PC-9 (cell line): ENCODE results near the gene MFSD6L. TPM values are rescaled to one million over a fixed set of nuclear protein-coding genes. Genes with fewer than 3 reads are reported as not detected.

ENCODE experiments used
- Bru-seq: library from RNA; stranded (reverse); fragments of 400-500 nt; gene quantifications from one replicate; lab custom pipeline; 2021; lab: Mats Ljungman, UMichigan
- BruChase-seq, 2 experiments: library from RNA; stranded (reverse); fragments of 400-500 nt; gene quantifications; one replicate each; lab custom pipeline; 2021; lab: Mats Ljungman, UMichigan
- BruUV-seq: library from RNA; stranded (reverse); fragments of 400-500 nt; replicated peaks from 2 replicates; lab custom pipeline; 2021; lab: Mats Ljungman, UMichigan
- CTCF ChIA-PET: fragments of 300-600 bp; sonication (Branson Sonifier 250); formaldehyde crosslinking; loops from one replicate; lab custom pipeline; 2022; ENCODE audit warnings: antibody characterized with exemption; lab: Charles Lee
- POLR2A ChIA-PET: fragments of 300-600 bp; sonication (Branson Sonifier 250); formaldehyde crosslinking; loops from one replicate; lab custom pipeline; 2022; ENCODE audit warnings: antibody characterized with exemption; ENCODE audit not compliant: unreplicated experiment; lab: Charles Lee
- DNase-seq, 2 experiments: peaks; one replicate each; pipeline versions ENCODE4 v3.0.0 to v3.0.0-alpha.2; 2015 to 2022; ENCODE audit warnings: mixed read lengths in 1 of 2
- H2AFZ ChIP-seq: fragments of 200-600 bp; sonication (generic); 2 replicates; pipeline ENCODE4 v1.8.1; 2017; ENCODE audit warnings: antibody characterized with exemption
- H3F3A ChIP-seq: fragments of 200-600 bp; sonication (generic); 2 replicates; pipeline ENCODE4 v1.8.1; 2017; ENCODE audit warnings: antibody characterized with exemption, mild to moderate bottlenecking, low read depth; ENCODE audit not compliant: insufficient read depth
- H3K27ac ChIP-seq: fragments of 200-600 bp; sonication (generic); 2 replicates; pipeline ENCODE4 v1.6.1; 2016; ENCODE audit warnings: mixed run types
- H3K27me3 ChIP-seq: fragments of 200-600 bp; sonication (generic); 2 replicates; pipeline ENCODE4 v1.6.1; 2016; ENCODE audit warnings: low read depth, mixed run types; ENCODE audit not compliant: insufficient read depth
- H3K36me3 ChIP-seq: fragments of 200-600 bp; sonication (generic); 2 replicates; pipeline ENCODE4 v1.6.1; 2016; ENCODE audit warnings: low read depth, mixed run types
- H3K4me1 ChIP-seq: fragments of 200-600 bp; sonication (generic); replicated peaks from 2 replicates; pipeline ENCODE4 v1.6.1; 2016; ENCODE audit warnings: mixed run types; ENCODE audit not compliant: insufficient read depth
- H3K4me2 ChIP-seq: fragments of 200-600 bp; sonication (generic); 2 replicates; pipeline ENCODE4 v1.6.1; 2017; ENCODE audit warnings: mixed run types
- H3K4me3 ChIP-seq: fragments of 200-600 bp; sonication (generic); 2 replicates; pipeline ENCODE4 v1.6.1; 2016; ENCODE audit warnings: mixed run types
- H3K79me2 ChIP-seq: fragments of 200-600 bp; sonication (generic); 2 replicates; pipeline ENCODE4 v1.6.1; 2017; ENCODE audit warnings: low read depth, mixed run types
- H3K9me2 ChIP-seq: fragments of 200-600 bp; sonication (generic); 2 replicates; pipeline ENCODE4 v1.8.1; 2017; ENCODE audit warnings: mild to moderate bottlenecking; ENCODE audit not compliant: insufficient read depth
- H3K9me3 ChIP-seq: fragments of 200-600 bp; sonication (generic); 2 replicates; pipeline ENCODE4 v1.8.1; 2016; ENCODE audit warnings: low read depth; ENCODE audit not compliant: insufficient read depth
- H4K20me1 ChIP-seq: fragments of 200-600 bp; sonication (generic); 2 replicates; pipeline ENCODE4 v1.8.1; 2017; ENCODE audit not compliant: insufficient read depth
- EZH2 ChIP-seq: fragments of 200-600 bp; sonication (generic); IDR thresholded peaks from 2 replicates; pipeline ENCODE4 v1.8.0; 2017; ENCODE audit warnings: antibody characterized with exemption, low read depth
- intact Hi-C: fragments of 100-400 bp; cut with micrococcal nuclease; formaldehyde crosslinking; loops from one replicate; pipeline ENCODE4 v1.10.0; 2022; ENCODE audit not compliant: unreplicated experiment
- long read RNA-seq: library from polyadenylated mRNA; stranded (forward); transcript quantifications from one replicate; pipeline ENCODE4 v2.0.0, GENCODE V29; 2022
- total RNA-seq: library from RNA; stranded (reverse); gene quantifications from 2 replicates; pipeline ENCODE4 v1.2.3, GENCODE V29; 2021
- TF ChIP-seq, protein P1 (sequence below): fragments of 200-600 bp; sonication (generic); conservative IDR thresholded peaks from 2 replicates; pipeline ENCODE4 v1.6.1; 2017; ENCODE audit warnings: mixed run types, antibody characterized with exemption, mild to moderate bottlenecking, moderate library complexity

The MFSD6L gene, protein sequence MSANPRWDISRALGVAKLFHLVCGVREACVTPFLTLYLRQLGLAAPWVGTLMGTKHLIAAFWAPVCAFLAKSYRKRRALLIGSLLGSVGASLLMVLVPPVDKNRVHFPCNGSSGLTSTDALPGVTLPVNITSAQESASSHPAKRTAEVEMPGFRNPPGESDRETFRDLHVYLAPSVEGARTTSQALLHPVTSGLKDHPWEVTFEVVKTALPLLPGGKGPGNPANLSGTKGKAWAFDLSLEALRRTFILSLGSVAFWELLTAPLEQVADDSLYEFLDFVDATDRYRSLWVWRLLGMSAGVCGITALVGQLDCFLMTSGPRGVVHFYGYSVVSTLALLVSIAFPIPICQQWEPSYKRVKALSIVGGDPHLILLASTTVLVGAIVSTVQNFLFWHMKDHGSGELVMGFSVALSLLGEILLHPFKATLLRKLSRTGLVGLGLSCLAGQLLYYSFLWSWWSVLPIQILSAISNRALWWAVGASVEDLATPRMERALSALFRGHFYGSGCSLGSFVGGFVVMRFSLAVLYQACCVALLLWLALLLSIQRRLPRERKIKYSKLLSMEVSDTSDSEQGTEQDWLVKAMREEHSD
- not detected in 2 replicates for total RNA-seq
- not detected for Bru-seq, nascent RNA
- not detected for BruChase-seq, experiment 1, labeled RNA remaining after a 2-hour chase
- not detected for BruChase-seq, experiment 2, labeled RNA remaining after a 6-hour chase
- long read RNA-seq, result 0 reads

DNA sequence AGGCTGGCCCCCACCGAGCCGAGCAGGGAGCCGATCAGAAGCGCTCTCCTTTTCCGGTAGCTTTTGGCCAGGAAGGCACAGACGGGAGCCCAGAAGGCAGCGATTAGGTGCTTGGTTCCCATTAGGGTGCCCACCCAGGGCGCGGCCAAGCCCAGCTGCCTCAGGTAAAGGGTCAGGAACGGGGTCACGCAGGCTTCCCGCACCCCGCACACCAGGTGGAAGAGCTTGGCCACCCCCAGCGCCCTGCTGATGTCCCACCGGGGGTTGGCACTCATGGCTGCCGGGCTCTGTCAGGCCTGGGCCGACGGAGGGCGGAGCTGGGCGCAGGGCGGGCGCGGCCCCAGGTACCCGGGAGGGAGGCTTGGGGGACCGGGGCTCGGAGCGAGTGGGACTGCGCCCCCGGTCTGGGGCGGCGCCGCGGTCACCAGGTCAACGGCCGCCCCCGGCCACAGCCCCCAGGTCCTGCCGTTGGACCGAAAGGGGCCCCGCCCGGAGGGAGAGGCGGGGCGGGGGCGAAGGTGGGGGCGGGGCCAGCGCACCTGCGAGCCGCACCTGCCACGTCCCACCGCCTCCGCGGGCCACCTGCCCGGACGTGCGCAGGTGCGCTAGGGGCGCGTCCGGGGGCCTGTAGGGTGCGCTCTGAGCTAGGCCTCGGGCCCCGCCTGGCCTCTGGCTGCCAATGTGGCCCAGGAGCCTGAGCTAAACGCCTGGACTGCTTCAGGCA, at the start of gene MFSD6L:
TSS of gene MFSD6L (minus strand) at position 520 of the 724 bp plus-strand sequence. CDS start at position 275, 245 bp downstream.
- Histone ChIP-seq H4K20me1 (no peaks in the 10 kb centered on the region), H3K4me1 (no peaks in the 10 kb centered on the region), H3K4me3 (no peak within 1 kb of the TSS), H3K4me2 (no peak within 1 kb of the TSS), H3K9me3 (no peaks in the 10 kb centered on the region), H3K36me3 (no peaks in the 10 kb centered on the region), H3K27me3 (peaks cover 36% of the 10 kb centered on the region), H3F3A (no peaks in the 10 kb centered on the region), H2AFZ (no peak within 1 kb of the TSS), H3K79me2 (no peaks in the 10 kb centered on the region), H3K9me2 (no peaks in the 10 kb centered on the region), H3K27ac (no peak within 1 kb of the TSS)
- BruUV-seq, result no TSS peak
- ChIA-PET CTCF (no interaction called here), POLR2A (interaction anchor here (0.7 kb wide), 1 partner anchor 499 kb away, joined by 3 read pairs; no protein-coding TSS in a partner anchor)
- intact Hi-C loops, result no loop called here
- no peak for DNase-seq
- TF ChIP-seq, protein P1, sequence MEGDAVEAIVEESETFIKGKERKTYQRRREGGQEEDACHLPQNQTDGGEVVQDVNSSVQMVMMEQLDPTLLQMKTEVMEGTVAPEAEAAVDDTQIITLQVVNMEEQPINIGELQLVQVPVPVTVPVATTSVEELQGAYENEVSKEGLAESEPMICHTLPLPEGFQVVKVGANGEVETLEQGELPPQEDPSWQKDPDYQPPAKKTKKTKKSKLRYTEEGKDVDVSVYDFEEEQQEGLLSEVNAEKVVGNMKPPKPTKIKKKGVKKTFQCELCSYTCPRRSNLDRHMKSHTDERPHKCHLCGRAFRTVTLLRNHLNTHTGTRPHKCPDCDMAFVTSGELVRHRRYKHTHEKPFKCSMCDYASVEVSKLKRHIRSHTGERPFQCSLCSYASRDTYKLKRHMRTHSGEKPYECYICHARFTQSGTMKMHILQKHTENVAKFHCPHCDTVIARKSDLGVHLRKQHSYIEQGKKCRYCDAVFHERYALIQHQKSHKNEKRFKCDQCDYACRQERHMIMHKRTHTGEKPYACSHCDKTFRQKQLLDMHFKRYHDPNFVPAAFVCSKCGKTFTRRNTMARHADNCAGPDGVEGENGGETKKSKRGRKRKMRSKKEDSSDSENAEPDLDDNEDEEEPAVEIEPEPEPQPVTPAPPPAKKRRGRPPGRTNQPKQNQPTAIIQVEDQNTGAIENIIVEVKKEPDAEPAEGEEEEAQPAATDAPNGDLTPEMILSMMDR, result no peak
- TF ChIP-seq EZH2, result no peak

- Histone ChIP-seq H3K27me3 (no peaks in the 10 kb centered on the region; the same call in none of the 2 replicates), H3K4me3 (no peak overlapping the region), H3K27ac (no peak overlapping the region), H3K9me2 (no peaks in the 10 kb centered on the region), H3K36me3 (no peaks in the 10 kb centered on the region), H3K79me2 (no peaks in the 10 kb centered on the region), H4K20me1 (no peaks in the 10 kb centered on the region), H3K9me3 (no peaks in the 10 kb centered on the region), H3F3A (no peaks in the 10 kb centered on the region), H3K4me2 (no peak overlapping the region), H2AFZ (no peak overlapping the region), H3K4me1 (no peaks in the 10 kb centered on the region)
- TF ChIP-seq, protein P1, result no peak
- TF ChIP-seq EZH2, result no peak
- ChIA-PET POLR2A (no interaction called here), CTCF (no interaction called here)
- no peak for DNase-seq
- no TSS peak for BruUV-seq
- intact Hi-C loops, result no loop called here
These were observed 48.7 kb upstream of the MFSD6L start for GRCh38 chr17:8847891-8848290.

GRCh38 chr17:8846768-8847211, 47.6 kb upstream of the MFSD6L start:
- TF ChIP-seq EZH2, result no peak
- TF ChIP-seq, protein P1, result no peak
- Histone ChIP-seq H3K79me2 (no peaks in the 10 kb centered on the region), H3F3A (no peaks in the 10 kb centered on the region), H3K27ac (no peak overlapping the region), H3K9me2 (no peaks in the 10 kb centered on the region), H3K4me1 (no peaks in the 10 kb centered on the region), H3K4me2 (no peak overlapping the region), H4K20me1 (no peaks in the 10 kb centered on the region), H3K9me3 (no peaks in the 10 kb centered on the region), H3K4me3 (no peak overlapping the region), H3K27me3 (peaks cover 6% of the 10 kb centered on the region), H2AFZ (no peak overlapping the region), H3K36me3 (no peaks in the 10 kb centered on the region)
- ChIA-PET POLR2A (no interaction called here), CTCF (no interaction called here)
- no peak for DNase-seq
- intact Hi-C loops, result no loop called here
- BruUV-seq, result no TSS peak
